SK-N-SH (cell line): Measurements from ENCODE around the gene FMO5. TPM values are rescaled to one million over a fixed set of nuclear protein-coding genes. Genes with fewer than 3 reads are reported as not detected.

ENCODE experiments used
- CTCF ChIA-PET: fragments of 300-600, 350-600 bp; formaldehyde crosslinking; extraction: SDS; loops from one replicate; lab custom pipeline; 2021; lab: Yijun Ruan, JAX
- POLR2A ChIA-PET: fragments of 350-600 bp; sonication (Branson Sonifier 250); formaldehyde crosslinking; extraction: SDS; loops from one replicate; lab custom pipeline; 2020; ENCODE audit warnings: antibody characterized with exemption, inconsistent platforms; lab: Yijun Ruan, JAX
- DNase-seq: peaks from one replicate; pipeline ENCODE4 v3.0.0; 2012
- H2AFZ ChIP-seq: fragments of 200-600 bp; sonication (generic); 2 replicates; pipeline ENCODE4 v1.8.1; 2016; ENCODE audit warnings: antibody characterized with exemption, mild to moderate bottlenecking, low read depth
- H3F3A ChIP-seq: fragments of 200-600 bp; sonication (generic); replicated peaks from 2 replicates; pipeline ENCODE3; 2016; ENCODE audit warnings: antibody characterized with exemption, mild to moderate bottlenecking; ENCODE audit not compliant: insufficient read depth
- H3K27ac ChIP-seq, 2 experiments: fragments of 200-500 bp in 1 of 2; fragments of 200-600 bp in 1 of 2; sonication (Bioruptor generic) in 1 of 2; sonication (generic), shearing (Covaris generic) in 1 of 2; 2 replicates each; pipeline versions ENCODE4 v1.5.1 to v1.6.1; 2014 to 2016; ENCODE audit warnings: low read depth in 2 of 2, inconsistent platforms in 1 of 2, low read length in 1 of 2, mild to moderate bottlenecking in 1 of 2, mixed read lengths in 1 of 2
- H3K27me3 ChIP-seq: fragments of 200-600 bp; sonication (generic), shearing (Covaris generic); 2 replicates; pipeline ENCODE4 v1.6.1; 2016; ENCODE audit warnings: mixed run types; ENCODE audit not compliant: insufficient read depth
- H3K36me3 ChIP-seq, 2 experiments: fragments of 200-500 bp in 1 of 2; fragments of 200-600 bp in 1 of 2; sonication (Bioruptor generic) in 1 of 2; sonication (generic) in 1 of 2; replicated peaks in 1 of 2; 2 replicates each; pipeline versions ENCODE3 to v1.5.1; 2014 to 2016; ENCODE audit warnings: low read length in 1 of 2, mild to moderate bottlenecking in 1 of 2; ENCODE audit not compliant: insufficient read depth in 2 of 2, control insufficient read depth in 1 of 2
- H3K4me1 ChIP-seq, 2 experiments: fragments of 200-500 bp in 1 of 2; fragments of 200-600 bp in 1 of 2; sonication (Bioruptor generic) in 1 of 2; sonication (generic), shearing (Covaris generic) in 1 of 2; 2 replicates each; pipeline versions ENCODE4 v1.5.1 to v1.6.1; 2014 to 2016; ENCODE audit warnings: low read depth in 1 of 2, low read length in 1 of 2, mixed run types in 1 of 2; ENCODE audit not compliant: insufficient read depth in 2 of 2, control insufficient read depth in 1 of 2
- H3K4me2 ChIP-seq: fragments of 200-600 bp; sonication (generic), shearing (Covaris generic); 2 replicates; pipeline ENCODE4 v1.6.1; 2017; ENCODE audit warnings: mixed run types
- H3K4me3 ChIP-seq, 2 experiments: fragments of 200-500 bp in 1 of 2; fragments of 200-600 bp in 1 of 2; sonication (Bioruptor generic) in 1 of 2; sonication (generic), shearing (Covaris generic) in 1 of 2; 2 replicates each; pipeline versions ENCODE4 v1.5.1 to v1.8.1; 2014 to 2016; ENCODE audit warnings: low read depth in 2 of 2, inconsistent platforms in 1 of 2, low read length in 1 of 2, mild to moderate bottlenecking in 1 of 2, mixed read lengths in 1 of 2, moderate library complexity in 1 of 2
- H3K79me2 ChIP-seq: fragments of 200-600 bp; sonication (generic); 2 replicates; pipeline ENCODE4 v1.8.1; 2017; ENCODE audit warnings: mild to moderate bottlenecking; ENCODE audit not compliant: insufficient read depth
- H3K9ac ChIP-seq: fragments of 200-600 bp; sonication (generic); 2 replicates; pipeline ENCODE4 v1.6.1; 2017; ENCODE audit warnings: mixed run types
- H3K9me2 ChIP-seq: fragments of 200-600 bp; sonication (generic); 2 replicates; pipeline ENCODE4 v1.6.1; 2017; ENCODE audit warnings: mixed run types
- H3K9me3 ChIP-seq: fragments of 200-600 bp; sonication (generic); 2 replicates; pipeline ENCODE4 v1.6.1; 2017; ENCODE audit warnings: mixed run types, mild to moderate bottlenecking, moderate library complexity
- H4K20me1 ChIP-seq: fragments of 200-600 bp; sonication (generic); 2 replicates; pipeline ENCODE4 v1.6.1; 2017; ENCODE audit warnings: mild to moderate bottlenecking, mixed run types; ENCODE audit not compliant: insufficient read depth
- CHD2 ChIP-seq: fragments of 150-350 bp; IDR thresholded peaks from 2 replicates; pipeline ENCODE4 v1.6.1; 2018; ENCODE audit warnings: low read length; ENCODE audit not compliant: partially characterized antibody
- FOXM1 ChIP-seq: IDR thresholded peaks from 2 replicates; pipeline ENCODE4 v1.4.0; 2012; ENCODE audit warnings: low read depth, mild to moderate bottlenecking
- GABPA ChIP-seq: IDR thresholded peaks from 2 replicates; pipeline ENCODE4 v1.4.0; 2012; ENCODE audit warnings: low read depth, mild to moderate bottlenecking
- GATA2 ChIP-seq: sonication (generic); formaldehyde crosslinking; IDR thresholded peaks from 2 replicates; pipeline ENCODE4 v1.5.0; 2020; ENCODE audit warnings: mild to moderate bottlenecking, missing genetic modification reagents
- JUND ChIP-seq: IDR thresholded peaks from 2 replicates; pipeline ENCODE4 v1.4.0; 2012
- MEF2A ChIP-seq: IDR thresholded peaks from 2 replicates; pipeline ENCODE4 v1.4.0; 2012; ENCODE audit warnings: low read depth, borderline replicate concordance
- MXI1 ChIP-seq: IDR thresholded peaks from 2 replicates; pipeline ENCODE4 v1.6.1; 2012; ENCODE audit warnings: mild to moderate bottlenecking, low read depth, low read length, improper control_type of control experiment
- NFIC ChIP-seq: IDR thresholded peaks from 2 replicates; pipeline ENCODE4 v1.4.0; 2012; ENCODE audit warnings: borderline replicate concordance
- NRF1 ChIP-seq: IDR thresholded peaks from 2 replicates; pipeline ENCODE4 v1.6.1; 2012; ENCODE audit warnings: low read depth, mild to moderate bottlenecking, low read length
- POLR2AphosphoS5 ChIP-seq: IDR thresholded peaks from 2 replicates; pipeline ENCODE4 v1.6.1; 2012; ENCODE audit warnings: low read depth, low read length
- RAD21 ChIP-seq: IDR thresholded peaks from 2 replicates; pipeline ENCODE4 v1.6.1; 2012; ENCODE audit warnings: mild to moderate bottlenecking, low read length
- RCOR1 ChIP-seq: fragments of 150-350 bp; IDR thresholded peaks from 2 replicates; pipeline ENCODE4 v1.6.1; 2017; ENCODE audit warnings: antibody characterized with exemption, low read length
- RFX5 ChIP-seq: IDR thresholded peaks from 2 replicates; pipeline ENCODE4 v1.6.1; 2012; ENCODE audit warnings: mild to moderate bottlenecking, improper control_type of control experiment, low read length
- RXRA ChIP-seq: IDR thresholded peaks from 2 replicates; pipeline ENCODE4 v1.4.0; 2012; ENCODE audit warnings: low read depth, mild to moderate bottlenecking, borderline replicate concordance
- SMC3 ChIP-seq: IDR thresholded peaks from 2 replicates; pipeline ENCODE4 v1.6.1; 2012; ENCODE audit warnings: low read depth, low read length, improper control_type of control experiment
- TAF1 ChIP-seq: IDR thresholded peaks from 2 replicates; pipeline ENCODE4 v1.6.1; 2012; ENCODE audit warnings: low read depth, mild to moderate bottlenecking, low read length, moderate library complexity, borderline replicate concordance
- TCF12 ChIP-seq: IDR thresholded peaks from 2 replicates; pipeline ENCODE4 v1.4.0; 2012
- TEAD4 ChIP-seq: IDR thresholded peaks from 2 replicates; pipeline ENCODE4 v1.4.0; 2012; ENCODE audit warnings: mild to moderate bottlenecking, borderline replicate concordance; ENCODE audit not compliant: insufficient read depth
- YY1 ChIP-seq: IDR thresholded peaks from 2 replicates; pipeline ENCODE4 v1.4.0; 2012; ENCODE audit warnings: low read depth, mild to moderate bottlenecking
- WGBS: methylation state at CpG from one replicate; pipeline ENCODE4 v1.1.6; 2017; ENCODE audit warnings: low lambda C conversion rate; 5-methylcytosine and 5-hydroxymethylcytosine counted together
- polyA plus RNA-seq, 3 experiments: library from polyadenylated mRNA; depleted of rRNA; stranded (reverse); fragments of >200 nt; gene quantifications; 2 replicates each; pipeline ENCODE4 v1.2.3, GENCODE V29; 2012
- TF ChIP-seq, protein P1 (sequence below): IDR thresholded peaks from 2 replicates; pipeline ENCODE4 v1.4.0; 2012; ENCODE audit warnings: low read depth, borderline replicate concordance
- TF ChIP-seq, protein P2 (sequence below): IDR thresholded peaks from 2 replicates; pipeline ENCODE4 v1.6.1; 2012; ENCODE audit warnings: mild to moderate bottlenecking, low read depth, low read length, moderate library complexity
- TF ChIP-seq, protein P3 (sequence below): IDR thresholded peaks from 2 replicates; pipeline ENCODE4; 2012
- TF ChIP-seq, protein P4 (sequence below): fragments of 150-350 bp; IDR thresholded peaks from 2 replicates; pipeline ENCODE4 v1.6.1; 2016; ENCODE audit warnings: mild to moderate bottlenecking, low read depth, low read length

The FMO5 gene
- polyA plus RNA-seq, 1 of the 3 experiments (the other 2 are of a cell fraction) = 0.30 TPM

DNA sequence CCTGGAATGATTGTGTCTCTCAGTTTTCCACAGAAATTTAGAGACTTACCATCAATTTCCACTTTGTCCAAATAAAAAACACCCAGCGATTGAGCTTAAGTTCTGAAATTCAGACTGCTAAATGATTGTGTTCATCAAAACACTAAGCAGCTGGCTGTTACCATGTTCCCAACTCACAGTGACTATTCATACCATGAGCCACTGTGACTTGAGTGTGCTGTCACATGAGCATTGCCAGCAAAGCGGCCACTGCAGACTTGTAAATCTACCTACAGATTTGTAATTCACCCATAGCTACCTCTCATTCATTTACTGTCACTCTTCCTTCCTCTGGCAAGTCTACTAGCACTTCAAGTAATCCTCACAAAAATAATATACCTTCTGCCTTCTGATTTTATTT is 35.6 kb downstream of the FMO5 start:
- ChIA-PET CTCF (no interaction called here), POLR2A (no interaction called here)
- Histone ChIP-seq H3K27me3 (no peaks in the 10 kb centered on the region), H3K4me2 (no peak overlapping the region), H3K79me2 (no peaks in the 10 kb centered on the region), H2AFZ (no peak overlapping the region), H3K9me2 (no peaks in the 10 kb centered on the region), H3K27ac (no peak overlapping the region), H3K4me1 (no peaks in the 10 kb centered on the region), H3F3A (no peaks in the 10 kb centered on the region), H3K4me3 (no peak overlapping the region), H4K20me1 (no peaks in the 10 kb centered on the region), H3K9me3 (no peaks in the 10 kb centered on the region), H3K36me3 (no peaks in the 10 kb centered on the region), H3K9ac (no peak overlapping the region)
- DNase-seq = no peak
- TF ChIP-seq MEF2A (no peak), YY1 (no peak), GATA2 (CRISPR knock-in tag) (no peak), JUND (no peak), RXRA (no peak), SMC3 (no peak), TCF12 (no peak), RFX5 (no peak), POLR2AphosphoS5 (no peak), NRF1 (no peak), RCOR1 (no peak), MXI1 (no peak), TEAD4 (no peak), NFIC (no peak), FOXM1 (no peak)
- TF ChIP-seq, protein P1, sequence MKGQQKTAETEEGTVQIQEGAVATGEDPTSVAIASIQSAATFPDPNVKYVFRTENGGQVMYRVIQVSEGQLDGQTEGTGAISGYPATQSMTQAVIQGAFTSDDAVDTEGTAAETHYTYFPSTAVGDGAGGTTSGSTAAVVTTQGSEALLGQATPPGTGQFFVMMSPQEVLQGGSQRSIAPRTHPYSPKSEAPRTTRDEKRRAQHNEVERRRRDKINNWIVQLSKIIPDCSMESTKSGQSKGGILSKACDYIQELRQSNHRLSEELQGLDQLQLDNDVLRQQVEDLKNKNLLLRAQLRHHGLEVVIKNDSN = no peak
- TF ChIP-seq, protein P2, sequence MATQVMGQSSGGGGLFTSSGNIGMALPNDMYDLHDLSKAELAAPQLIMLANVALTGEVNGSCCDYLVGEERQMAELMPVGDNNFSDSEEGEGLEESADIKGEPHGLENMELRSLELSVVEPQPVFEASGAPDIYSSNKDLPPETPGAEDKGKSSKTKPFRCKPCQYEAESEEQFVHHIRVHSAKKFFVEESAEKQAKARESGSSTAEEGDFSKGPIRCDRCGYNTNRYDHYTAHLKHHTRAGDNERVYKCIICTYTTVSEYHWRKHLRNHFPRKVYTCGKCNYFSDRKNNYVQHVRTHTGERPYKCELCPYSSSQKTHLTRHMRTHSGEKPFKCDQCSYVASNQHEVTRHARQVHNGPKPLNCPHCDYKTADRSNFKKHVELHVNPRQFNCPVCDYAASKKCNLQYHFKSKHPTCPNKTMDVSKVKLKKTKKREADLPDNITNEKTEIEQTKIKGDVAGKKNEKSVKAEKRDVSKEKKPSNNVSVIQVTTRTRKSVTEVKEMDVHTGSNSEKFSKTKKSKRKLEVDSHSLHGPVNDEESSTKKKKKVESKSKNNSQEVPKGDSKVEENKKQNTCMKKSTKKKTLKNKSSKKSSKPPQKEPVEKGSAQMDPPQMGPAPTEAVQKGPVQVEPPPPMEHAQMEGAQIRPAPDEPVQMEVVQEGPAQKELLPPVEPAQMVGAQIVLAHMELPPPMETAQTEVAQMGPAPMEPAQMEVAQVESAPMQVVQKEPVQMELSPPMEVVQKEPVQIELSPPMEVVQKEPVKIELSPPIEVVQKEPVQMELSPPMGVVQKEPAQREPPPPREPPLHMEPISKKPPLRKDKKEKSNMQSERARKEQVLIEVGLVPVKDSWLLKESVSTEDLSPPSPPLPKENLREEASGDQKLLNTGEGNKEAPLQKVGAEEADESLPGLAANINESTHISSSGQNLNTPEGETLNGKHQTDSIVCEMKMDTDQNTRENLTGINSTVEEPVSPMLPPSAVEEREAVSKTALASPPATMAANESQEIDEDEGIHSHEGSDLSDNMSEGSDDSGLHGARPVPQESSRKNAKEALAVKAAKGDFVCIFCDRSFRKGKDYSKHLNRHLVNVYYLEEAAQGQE = no peak
- 92% methylated on average over 2 of the region's 2 CpGs for WGBS

DNA sequence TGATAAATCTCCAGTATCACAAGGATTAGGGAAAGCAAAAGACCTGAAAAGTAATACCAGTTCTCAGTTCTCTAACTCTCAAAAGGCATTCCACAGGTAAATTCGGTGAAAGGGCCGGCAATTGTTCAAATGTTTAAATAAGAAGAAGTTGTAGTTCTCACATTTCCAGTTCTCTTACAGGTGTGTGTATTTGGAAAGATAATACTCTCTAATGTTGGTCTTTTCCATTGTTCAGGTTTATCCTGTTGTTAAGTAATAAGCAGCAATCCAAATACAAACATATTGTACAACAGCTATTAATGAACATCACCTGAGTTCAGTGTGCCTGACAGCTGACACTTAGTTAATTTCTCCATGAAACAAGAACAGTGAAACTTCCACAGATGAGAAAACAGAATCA is 39.7 kb downstream of the FMO5 start:
- Histone ChIP-seq H3F3A (no peaks in the 10 kb centered on the region), H4K20me1 (no peaks in the 10 kb centered on the region), H3K9me3 (no peaks in the 10 kb centered on the region), H3K4me2 (no peak overlapping the region), H2AFZ (no peak overlapping the region), H3K36me3 (no peaks in the 10 kb centered on the region), H3K27me3 (no peaks in the 10 kb centered on the region), H3K79me2 (no peaks in the 10 kb centered on the region), H3K9ac (no peak overlapping the region), H3K4me1 (no peaks in the 10 kb centered on the region), H3K4me3 (no peak overlapping the region), H3K27ac (no peak overlapping the region), H3K9me2 (no peaks in the 10 kb centered on the region)
- DNase-seq = no peak
- ChIA-PET CTCF (interaction anchor here (1.4 kb wide), 1 partner anchor 58 kb away, joined by 6 read pairs; no protein-coding TSS in a partner anchor), POLR2A (no interaction called here)
- 100% methylated on average over 2 of the region's 2 CpGs for WGBS
- TF ChIP-seq RFX5 (no peak), TAF1 (no peak), GABPA (no peak), TCF12 (no peak), SMC3 (no peak), MXI1 (no peak), JUND (no peak), CHD2 (no peak), RAD21 (no peak), GATA2 (CRISPR knock-in tag) (no peak), POLR2AphosphoS5 (no peak)
- TF ChIP-seq, protein P3, sequence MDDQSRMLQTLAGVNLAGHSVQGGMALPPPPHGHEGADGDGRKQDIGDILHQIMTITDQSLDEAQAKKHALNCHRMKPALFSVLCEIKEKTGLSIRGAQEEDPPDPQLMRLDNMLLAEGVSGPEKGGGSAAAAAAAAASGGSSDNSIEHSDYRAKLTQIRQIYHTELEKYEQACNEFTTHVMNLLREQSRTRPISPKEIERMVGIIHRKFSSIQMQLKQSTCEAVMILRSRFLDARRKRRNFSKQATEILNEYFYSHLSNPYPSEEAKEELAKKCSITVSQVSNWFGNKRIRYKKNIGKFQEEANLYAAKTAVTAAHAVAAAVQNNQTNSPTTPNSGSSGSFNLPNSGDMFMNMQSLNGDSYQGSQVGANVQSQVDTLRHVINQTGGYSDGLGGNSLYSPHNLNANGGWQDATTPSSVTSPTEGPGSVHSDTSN = no peak
- TF ChIP-seq, protein P4, sequence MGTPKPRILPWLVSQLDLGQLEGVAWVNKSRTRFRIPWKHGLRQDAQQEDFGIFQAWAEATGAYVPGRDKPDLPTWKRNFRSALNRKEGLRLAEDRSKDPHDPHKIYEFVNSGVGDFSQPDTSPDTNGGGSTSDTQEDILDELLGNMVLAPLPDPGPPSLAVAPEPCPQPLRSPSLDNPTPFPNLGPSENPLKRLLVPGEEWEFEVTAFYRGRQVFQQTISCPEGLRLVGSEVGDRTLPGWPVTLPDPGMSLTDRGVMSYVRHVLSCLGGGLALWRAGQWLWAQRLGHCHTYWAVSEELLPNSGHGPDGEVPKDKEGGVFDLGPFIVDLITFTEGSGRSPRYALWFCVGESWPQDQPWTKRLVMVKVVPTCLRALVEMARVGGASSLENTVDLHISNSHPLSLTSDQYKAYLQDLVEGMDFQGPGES = no peak
